Left renal pelvis (tissue), 4 donors: ENCODE measurements around the gene CDC34. TPM values are rescaled to one million over a fixed set of nuclear protein-coding genes. Genes with fewer than 3 reads are reported as not detected.
"Not testable (repeated sequence)": the region's sequence is repeated elsewhere in the genome, so short reads cannot be mapped to it uniquely, and the experiment has no call there.

ENCODE experiments used
- DNase-seq, 4 donors: peaks; one replicate each; pipeline ENCODE4 v3.0.0-alpha.2; 2013; ENCODE audit warnings: low read depth in 4 of 4, low spot score in 3 of 4
- polyA plus RNA-seq, 4 donors: library from polyadenylated mRNA; unstranded; fragments of 120-200 nt; gene quantifications; one replicate each; pipeline ENCODE4 v1.2.1, GENCODE V29; 2013; ENCODE audit not compliant: insufficient read length in 4 of 4

The CDC34 gene
- polyA plus RNA-seq, 4 donors: 50.0 to 71.2 (median 60.9) TPM

DNA sequence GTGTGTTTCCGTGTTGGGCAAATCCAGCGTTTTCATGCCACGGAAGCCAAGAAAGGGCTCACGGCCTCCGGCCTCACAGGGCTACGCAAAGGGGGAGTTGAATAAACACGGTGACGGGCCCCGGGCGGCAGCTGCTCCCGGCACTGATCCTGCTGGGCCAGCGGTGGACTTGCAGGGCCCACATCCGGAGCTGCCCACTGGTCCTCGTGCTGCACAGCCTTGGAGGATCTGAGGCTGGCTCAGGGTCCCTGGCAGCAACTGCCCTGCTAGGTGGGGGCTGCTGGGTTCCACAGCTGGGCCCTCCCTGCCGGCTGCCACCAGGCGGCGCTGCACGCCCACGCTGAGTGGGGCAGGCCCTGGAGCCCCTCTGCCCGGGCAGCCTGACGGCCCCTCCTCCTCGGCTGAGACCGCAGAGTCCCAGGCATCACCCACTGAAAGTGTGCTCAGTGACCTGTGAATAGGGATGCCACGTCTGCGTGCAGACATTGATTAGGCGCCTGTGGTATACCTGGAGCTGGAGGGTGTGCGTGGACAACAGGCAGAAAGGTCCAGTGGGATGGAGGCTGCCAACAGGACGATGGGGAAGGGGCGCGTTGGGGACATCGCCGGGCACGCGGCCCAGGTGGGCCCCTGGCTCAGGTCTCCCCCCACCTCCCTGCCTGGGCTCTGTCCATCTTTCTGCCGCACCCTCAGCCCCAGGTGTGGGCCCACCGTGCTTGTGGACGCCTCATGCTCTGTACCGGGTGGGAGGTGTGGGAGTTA is 52.9 kb downstream of the CDC34 start:
- no peak for DNase-seq

DNA sequence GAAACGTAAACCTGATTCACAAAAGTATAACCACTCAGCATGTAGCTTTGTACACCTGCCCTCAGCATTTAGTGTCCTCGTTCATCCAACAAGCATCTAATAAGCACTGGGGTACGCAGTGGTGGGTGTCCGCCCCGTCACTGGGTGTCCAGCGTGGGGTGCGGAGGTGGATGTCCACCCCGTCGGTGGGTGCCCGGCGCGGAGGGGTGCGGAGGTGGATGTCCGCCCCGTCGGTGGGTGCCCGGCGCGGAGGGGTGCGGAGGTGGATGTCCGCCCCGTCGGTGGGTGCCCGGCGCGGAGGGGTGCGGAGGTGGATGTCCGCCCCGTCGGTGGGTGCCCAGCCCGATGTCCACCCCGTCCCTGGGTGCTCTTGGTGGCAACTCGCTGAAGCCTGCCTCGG is 53.6 kb downstream of the CDC34 start:
- not testable (repeated sequence) for DNase-seq

DNA sequence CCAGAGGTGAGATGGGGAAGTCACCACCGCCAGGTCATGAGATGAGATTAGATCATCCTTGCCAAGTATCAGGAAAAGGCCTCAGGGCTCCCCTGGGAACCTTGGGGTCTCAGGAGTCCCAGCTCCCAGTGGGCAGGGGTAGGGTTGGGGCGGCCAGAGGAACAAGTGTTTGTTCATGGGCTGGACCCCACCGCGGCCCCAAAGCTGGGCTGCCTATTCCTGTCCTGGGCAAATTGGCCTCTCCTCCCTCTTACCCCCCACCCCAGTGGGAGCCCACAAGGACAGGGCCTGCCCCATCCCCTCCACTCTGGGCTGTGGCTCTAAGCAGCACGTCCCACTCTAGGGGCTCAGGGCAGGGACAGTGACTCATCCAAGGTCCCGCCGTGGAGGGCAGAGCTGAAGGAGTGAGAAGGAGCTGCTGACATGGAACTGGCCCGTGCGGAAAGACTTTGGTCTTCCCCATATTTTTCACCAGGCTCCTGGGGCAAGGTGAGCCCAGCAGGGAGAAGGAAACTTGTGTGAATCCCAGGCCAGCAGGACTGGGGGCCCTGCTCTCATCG is 54.1 kb downstream of the CDC34 start:
- no peak for DNase-seq

DNA sequence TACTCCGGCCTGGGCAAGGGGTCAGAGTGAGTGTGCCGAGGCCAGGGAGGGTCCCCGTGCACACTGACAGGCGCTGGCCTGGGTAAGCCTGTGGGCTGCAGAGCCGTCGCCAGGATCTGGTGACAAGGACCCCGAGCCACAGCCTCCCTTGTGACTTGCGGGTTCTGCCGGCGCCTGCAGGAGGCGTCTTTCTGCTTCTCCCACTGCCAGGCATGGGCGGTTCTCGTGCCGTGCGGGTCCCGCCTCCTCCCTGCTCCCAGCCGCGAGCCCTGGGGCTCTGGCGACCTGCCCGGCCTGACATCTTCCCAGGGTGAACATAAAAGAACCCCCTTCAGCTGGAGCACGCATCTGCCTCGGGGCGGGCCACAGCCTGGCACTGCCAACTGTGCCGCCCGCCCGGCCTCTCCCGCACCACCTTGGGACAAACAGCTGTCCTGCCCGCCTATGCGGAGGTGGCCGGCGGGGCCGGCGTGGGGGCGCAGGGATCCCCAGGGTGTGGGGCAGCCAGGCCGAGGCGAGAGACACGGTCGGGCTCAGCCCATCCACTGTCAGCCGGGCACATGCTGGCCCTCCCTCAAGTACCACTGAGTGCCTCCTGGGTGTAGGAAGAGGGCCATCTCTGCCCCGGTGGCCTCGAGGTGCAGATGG is 56.7 kb downstream of the CDC34 start:
- DNase-seq: no peak

DNA sequence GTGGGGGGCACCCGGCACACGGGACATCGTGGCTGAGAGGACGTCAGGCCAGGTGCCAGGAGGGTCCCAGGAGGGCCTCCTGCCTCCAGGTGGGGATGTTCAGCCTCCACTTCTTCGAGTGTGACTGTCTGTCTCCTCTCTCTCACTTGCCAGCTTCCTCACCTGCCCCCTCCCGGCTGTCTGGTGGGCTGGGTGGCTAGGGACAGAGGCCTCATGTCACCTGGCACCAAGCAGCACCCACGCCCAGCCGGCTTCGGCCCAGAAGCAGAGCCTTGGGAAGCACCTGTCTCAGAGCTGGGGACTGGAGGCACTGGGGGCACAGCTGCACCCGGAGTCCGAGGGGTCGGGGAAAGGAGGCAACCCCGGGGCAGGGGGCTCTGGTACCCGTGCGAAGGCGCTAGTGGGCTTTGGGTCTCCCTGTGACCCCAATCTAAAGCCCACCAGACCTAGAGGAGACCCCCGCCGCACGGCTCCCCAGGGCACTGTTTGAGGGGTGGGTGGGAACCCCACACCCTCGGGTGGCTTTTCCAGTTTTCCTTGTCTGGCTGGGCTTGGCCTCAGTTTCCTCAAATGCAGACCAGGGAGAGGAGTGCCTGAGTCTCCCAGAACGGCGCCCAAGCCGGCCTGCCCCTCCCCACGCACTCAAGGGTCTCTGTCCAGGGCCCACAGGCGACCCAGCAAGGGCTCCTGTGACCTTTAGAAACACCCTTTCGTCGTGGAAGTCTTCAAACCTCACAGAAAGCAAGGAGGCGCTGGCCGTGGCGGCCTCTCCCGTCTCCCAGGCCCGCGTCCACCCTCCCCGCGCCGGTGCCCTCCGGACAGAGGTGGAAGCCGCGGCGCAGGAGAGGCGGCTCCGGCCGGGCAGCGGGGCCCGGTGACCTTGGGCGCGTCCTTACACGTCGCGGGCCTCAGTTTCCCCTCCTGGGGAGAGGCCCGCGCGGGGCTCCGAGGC is 57.5 kb downstream of the CDC34 start:
- no peak for DNase-seq

DNA sequence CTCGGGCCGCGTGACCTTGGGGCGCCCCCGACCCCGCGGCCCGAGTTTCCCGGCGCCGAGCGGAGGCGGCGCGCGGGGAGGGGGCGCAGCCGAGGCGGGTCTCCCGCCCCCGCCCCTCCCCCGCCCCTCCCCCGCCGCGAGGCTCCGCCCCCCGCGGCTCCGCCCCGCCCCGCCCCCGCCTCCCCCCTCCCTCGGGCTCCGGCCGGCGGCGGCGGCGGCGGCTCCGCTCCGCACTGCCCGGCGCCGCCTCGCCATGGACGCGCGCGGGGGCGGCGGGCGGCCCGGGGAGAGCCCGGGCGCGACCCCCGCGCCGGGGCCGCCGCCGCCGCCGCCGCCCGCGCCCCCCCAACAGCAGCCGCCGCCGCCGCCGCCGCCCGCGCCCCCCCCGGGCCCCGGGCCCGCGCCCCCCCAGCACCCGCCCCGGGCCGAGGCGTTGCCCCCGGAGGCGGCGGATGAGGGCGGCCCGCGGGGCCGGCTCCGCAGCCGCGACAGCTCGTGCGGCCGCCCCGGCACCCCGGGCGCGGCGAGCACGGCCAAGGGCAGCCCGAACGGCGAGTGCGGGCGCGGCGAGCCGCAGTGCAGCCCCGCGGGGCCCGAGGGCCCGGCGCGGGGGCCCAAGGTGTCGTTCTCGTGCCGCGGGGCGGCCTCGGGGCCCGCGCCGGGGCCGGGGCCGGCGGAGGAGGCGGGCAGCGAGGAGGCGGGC is 58.3 kb downstream of the CDC34 start, which contains the start of gene HCN2:
TSS of gene HCN2 (plus strand) at position 189 of the 703 bp plus-strand sequence. CDS start at position 254, 65 bp downstream.
- DNase-seq: no peak

DNA sequence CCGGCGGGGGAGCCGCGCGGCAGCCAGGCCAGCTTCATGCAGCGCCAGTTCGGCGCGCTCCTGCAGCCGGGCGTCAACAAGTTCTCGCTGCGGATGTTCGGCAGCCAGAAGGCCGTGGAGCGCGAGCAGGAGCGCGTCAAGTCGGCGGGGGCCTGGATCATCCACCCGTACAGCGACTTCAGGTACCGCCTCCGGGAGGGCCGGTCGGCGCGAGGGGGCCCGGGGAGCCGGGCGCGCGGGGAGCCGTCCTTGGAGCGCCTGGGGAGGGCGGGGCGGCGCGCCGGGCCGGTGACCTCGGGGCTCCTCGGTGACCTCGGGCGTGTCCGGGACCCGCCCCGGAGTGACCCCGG is 58.8 kb downstream of the CDC34 start:
- DNase-seq: no peak

DNA sequence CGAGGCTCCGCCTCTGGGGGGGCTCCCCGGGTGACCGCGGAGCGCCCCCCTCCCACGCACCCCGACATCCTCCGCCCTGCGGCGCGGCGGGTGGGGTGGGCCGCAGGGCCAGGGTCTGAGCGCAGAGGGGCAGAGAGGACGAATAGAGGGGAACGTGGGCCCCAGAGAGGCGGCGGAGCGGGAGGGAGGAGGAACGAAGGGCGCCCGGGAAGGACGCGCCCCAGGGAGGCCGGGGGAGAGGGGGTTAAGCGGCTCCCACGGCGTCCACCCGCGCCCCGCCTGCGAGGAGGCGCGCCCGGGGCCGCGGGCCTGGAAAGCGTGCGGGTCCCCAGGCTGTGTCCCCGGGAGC is 59.2 kb downstream of the CDC34 start:
- DNase-seq: no peak

DNA sequence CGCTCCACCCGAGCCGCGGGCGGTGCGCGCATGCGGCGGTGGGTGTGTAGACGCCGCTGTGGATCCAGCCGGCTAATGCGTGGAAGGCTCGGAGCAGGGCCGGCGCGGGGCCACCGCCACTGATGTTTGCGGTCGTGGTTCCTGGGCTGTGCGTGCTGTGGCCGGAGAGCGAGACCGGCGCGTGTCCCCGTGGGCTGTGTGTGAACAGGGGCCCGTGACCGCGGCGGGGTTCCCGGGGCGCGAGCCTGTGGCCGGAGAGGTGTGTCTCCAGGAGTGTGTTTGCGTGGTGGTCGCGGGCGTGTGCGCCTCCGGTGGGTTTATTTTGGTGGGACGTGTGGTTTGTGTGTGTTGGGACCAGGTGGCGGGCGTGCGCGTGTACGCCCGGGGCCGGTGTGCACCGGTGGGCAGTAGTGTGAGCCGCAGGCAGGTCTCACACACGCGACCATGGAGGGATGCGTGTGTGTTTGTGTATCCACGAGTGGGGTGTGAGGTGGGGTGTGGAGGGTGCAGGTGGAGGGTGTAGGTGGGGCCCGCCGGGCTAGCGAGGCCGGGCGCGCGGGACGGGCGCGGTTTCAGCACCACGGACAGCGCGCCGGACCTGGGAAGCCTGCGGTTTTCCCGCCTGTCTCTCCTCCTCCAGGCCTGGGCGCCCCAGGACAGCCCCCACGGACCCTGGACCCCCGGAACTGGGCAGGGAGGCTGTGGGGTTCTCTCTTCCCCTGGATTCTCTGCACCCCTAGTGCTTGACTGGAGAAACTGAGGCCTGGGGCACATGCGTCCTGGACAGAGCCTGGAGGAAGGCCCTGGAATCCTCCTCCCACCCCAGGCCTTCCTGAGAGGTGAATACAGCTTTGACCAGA is 59.8 kb downstream of the CDC34 start:
- no peak for DNase-seq

Other genes starting within 250 kb of the CDC34 start
- 1 to 10 TPM; 1.2 to 4.4 (median 3.0) TPM for gene PLPP2, start 240.4 kb upstream of the CDC34 start, polyA plus RNA-seq
- gene MIER2, start 187.0 kb upstream of the CDC34 start, polyA plus RNA-seq: 10 to 100 TPM; 23.5 to 33.9 (median 28.2) TPM
- 1 to 10 TPM; 1.2 to 2.9 (median 1.8) TPM for gene C2CD4C, start 122.6 kb upstream of the CDC34 start, polyA plus RNA-seq
- gene SHC2, start 70.7 kb upstream of the CDC34 start, polyA plus RNA-seq: 10 to 100 TPM; 24.6 to 39.6 (median 29.3) TPM
- 1 to 10 TPM; 2.8 to 5.8 (median 4.5) TPM for gene MADCAM1, start 35.3 kb upstream of the CDC34 start, polyA plus RNA-seq
- 10 to 100 TPM in 2 of 4 donors, 1 to 10 TPM in 2; 5.3 to 16.9 (median 9.5) TPM for gene TPGS1, start 24.3 kb upstream of the CDC34 start, polyA plus RNA-seq
- under 1 TPM in 3 of 4 donors, not detected in 1; 0.23 to 0.94 (median 0.37) TPM for gene GZMM, start 12.3 kb downstream of the CDC34 start, polyA plus RNA-seq
- 100 to 1,000 TPM; 264 to 534 (median 410) TPM for gene BSG, start 40.8 kb downstream of the CDC34 start, polyA plus RNA-seq
- under 1 TPM; 0.19 to 0.74 (median 0.38) TPM for gene HCN2, start 58.1 kb downstream of the CDC34 start, polyA plus RNA-seq
- gene POLRMT, start 101.8 kb downstream of the CDC34 start, polyA plus RNA-seq: 10 to 100 TPM; 37.1 to 65.9 (median 53.1) TPM
- gene FGF22, start 108.1 kb downstream of the CDC34 start, polyA plus RNA-seq: under 1 TPM; 0.11 to 0.55 (median 0.34) TPM
- gene RNF126, start 131.5 kb downstream of the CDC34 start, polyA plus RNA-seq: 10 to 100 TPM; 19.4 to 37.5 (median 20.5) TPM
- 10 to 100 TPM; 14.3 to 18.8 (median 17.7) TPM for gene FSTL3, start 144.6 kb downstream of the CDC34 start, polyA plus RNA-seq
- gene PRSS57, start 163.7 kb downstream of the CDC34 start, polyA plus RNA-seq: under 1 TPM in 3 of 4 donors, not detected in 1; 0.22 to 0.46 (median 0.23) TPM
- 100 to 1,000 TPM in 1 of 4 donors, 10 to 100 TPM in 3; 63.6 to 111 (median 78.1) TPM for gene PALM, start 177.2 kb downstream of the CDC34 start, polyA plus RNA-seq
- gene MISP, start 219.4 kb downstream of the CDC34 start, polyA plus RNA-seq: 10 to 100 TPM in 1 of 4 donors, 1 to 10 TPM in 2, under 1 TPM in 1; 0.44 to 10.6 (median 6.8) TPM